GM21528 (cell line): ENCODE results near the gene FXN.
"Not testable (repeated sequence)": the region's sequence is repeated elsewhere in the genome, so short reads cannot be mapped to it uniquely, and the experiment has no call there.

Experiments
- ATAC-seq: cut with Tn5 transposase; IDR thresholded peaks from one replicate; pipeline ENCODE4 v1.9.1; 2021; ENCODE audit warnings: mild to moderate bottlenecking, moderate library complexity; ENCODE audit not compliant: unreplicated experiment, low FRiP score

Gene FXN

GRCh38 chr9:69020301-69021145, 15.0 kb upstream of the FXN start:
- ATAC-seq: no peak

GRCh38 chr9:69023650-69024049, 11.9 kb upstream of the FXN start:
- no peak for ATAC-seq

- peak; percentile 79 for ATAC-seq
These were observed 8.0 kb upstream of the FXN start for GRCh38 chr9:69027355-69028097.

GRCh38 chr9:69028754-69029153, 6.8 kb upstream of the FXN start:
- no peak for ATAC-seq

GRCh38 chr9:69029535-69029934, 6.0 kb upstream of the FXN start:
- ATAC-seq: no peak

- ATAC-seq: no peak
These were observed 4.5 kb upstream of the FXN start for GRCh38 chr9:69030851-69031645.

- no peak for ATAC-seq
These were observed 1.5 kb upstream of the FXN start for GRCh38 chr9:69034071-69034470.

- ATAC-seq: peak; percentile 41
These were observed 757 bp downstream of the FXN start for GRCh38 chr9:69036309-69036708.

- no peak for ATAC-seq
These were observed 1.2 kb downstream of the FXN start for GRCh38 chr9:69036799-69037198.

- no peak for ATAC-seq
These were observed 5.1 kb downstream of the FXN start for GRCh38 chr9:69040646-69041045.

- ATAC-seq: no peak
These were observed 9.0 kb downstream of the FXN start for GRCh38 chr9:69044240-69045219.

GRCh38 chr9:69045821-69046220, 10.3 kb downstream of the FXN start:
- no peak for ATAC-seq

GRCh38 chr9:69046723-69047122, 11.2 kb downstream of the FXN start:
- ATAC-seq: no peak

GRCh38 chr9:69047371-69047770, 11.8 kb downstream of the FXN start:
- ATAC-seq: no peak

GRCh38 chr9:69049094-69049493, 13.5 kb downstream of the FXN start:
- ATAC-seq: no peak

- ATAC-seq: not testable (repeated sequence)
These were observed 15.4 kb downstream of the FXN start for GRCh38 chr9:69050936-69051335.

- ATAC-seq: no peak
These were observed 19.4 kb downstream of the FXN start for GRCh38 chr9:69054989-69055388.

GRCh38 chr9:69056191-69056815, 20.8 kb downstream of the FXN start:
- ATAC-seq: no peak

GRCh38 chr9:69058101-69058500, 22.5 kb downstream of the FXN start:
- no peak for ATAC-seq
